ENCODE measurements around the gene ASAP3.

The ASAP3 gene

GRCh38 chr1:23477359-23478144 is 6.4 kb downstream of the ASAP3 start:
- no peak for DNase-seq (ENCODE audit: low spot score)

DNA sequence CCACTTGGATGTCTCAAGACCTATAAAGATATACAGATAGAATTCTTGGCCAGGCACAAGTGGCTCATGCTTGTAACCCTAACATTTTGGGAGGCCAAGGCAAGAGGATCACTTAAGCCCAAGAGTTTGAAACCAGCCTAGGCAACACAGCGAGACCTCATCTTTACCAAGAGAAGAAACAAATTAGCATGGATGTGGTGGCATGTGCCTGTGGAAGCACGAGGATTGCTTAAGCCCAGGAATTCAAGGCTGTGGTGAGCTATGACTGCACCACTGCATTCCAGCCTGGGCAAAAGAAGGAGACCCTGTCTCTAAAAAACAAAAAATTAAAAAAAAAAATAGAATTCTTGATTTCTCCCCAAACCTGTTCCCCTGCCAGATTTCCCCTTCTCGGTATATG is 8.3 kb downstream of the ASAP3 start:
- no peak for DNase-seq (ENCODE audit: low spot score)

- peak; percentile 69 for DNase-seq (ENCODE audit: low spot score)
Measured at GRCh38 chr1:23475134-23475628, 8.8 kb downstream of the ASAP3 start.

DNA sequence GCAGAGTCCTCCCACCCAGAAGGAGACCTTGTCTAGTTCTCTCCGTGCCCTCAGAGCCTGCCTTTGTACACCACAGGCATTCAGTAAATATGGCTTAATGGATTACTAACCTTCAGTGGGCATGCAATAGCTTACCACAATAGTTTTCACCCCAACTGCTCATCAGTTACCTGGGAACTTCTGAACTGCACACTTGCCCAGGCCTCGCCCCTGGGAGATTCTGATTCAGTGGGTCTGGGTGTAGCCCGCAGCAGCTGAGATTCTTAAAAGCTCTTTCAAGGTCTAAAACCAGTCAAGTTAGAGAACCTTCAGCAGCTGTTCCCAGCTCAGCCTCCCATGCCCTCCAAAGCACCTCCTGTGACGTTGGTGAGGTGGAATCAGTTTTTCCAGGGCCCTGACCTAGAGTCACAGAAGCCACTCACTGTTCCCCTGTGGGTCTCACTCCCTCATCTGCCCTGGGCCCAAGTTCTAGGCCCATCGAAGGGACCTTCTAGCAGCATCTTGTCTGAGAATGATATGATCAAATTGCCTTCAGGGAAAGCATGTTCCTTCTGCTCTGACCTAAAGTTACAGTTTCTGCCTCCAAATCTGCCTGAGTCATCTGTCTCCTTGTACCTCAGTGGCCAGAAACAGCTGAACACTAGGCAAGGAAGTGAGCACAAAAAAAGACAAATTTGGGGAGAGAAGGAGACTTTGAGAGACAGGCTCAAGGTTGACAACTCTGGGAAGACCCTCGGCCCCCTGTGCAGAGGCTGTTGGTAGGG is 10.8 kb downstream of the ASAP3 start:
- DNase-seq (ENCODE audit: low spot score), result no peak

GRCh38 chr1:23472351-23473036 is 11.5 kb downstream of the ASAP3 start:
- DNase-seq (ENCODE audit: low spot score), result no peak

- DNase-seq (ENCODE audit: low spot score), result no peak
Measured at GRCh38 chr1:23471473-23472075, 12.4 kb downstream of the ASAP3 start.

DNA sequence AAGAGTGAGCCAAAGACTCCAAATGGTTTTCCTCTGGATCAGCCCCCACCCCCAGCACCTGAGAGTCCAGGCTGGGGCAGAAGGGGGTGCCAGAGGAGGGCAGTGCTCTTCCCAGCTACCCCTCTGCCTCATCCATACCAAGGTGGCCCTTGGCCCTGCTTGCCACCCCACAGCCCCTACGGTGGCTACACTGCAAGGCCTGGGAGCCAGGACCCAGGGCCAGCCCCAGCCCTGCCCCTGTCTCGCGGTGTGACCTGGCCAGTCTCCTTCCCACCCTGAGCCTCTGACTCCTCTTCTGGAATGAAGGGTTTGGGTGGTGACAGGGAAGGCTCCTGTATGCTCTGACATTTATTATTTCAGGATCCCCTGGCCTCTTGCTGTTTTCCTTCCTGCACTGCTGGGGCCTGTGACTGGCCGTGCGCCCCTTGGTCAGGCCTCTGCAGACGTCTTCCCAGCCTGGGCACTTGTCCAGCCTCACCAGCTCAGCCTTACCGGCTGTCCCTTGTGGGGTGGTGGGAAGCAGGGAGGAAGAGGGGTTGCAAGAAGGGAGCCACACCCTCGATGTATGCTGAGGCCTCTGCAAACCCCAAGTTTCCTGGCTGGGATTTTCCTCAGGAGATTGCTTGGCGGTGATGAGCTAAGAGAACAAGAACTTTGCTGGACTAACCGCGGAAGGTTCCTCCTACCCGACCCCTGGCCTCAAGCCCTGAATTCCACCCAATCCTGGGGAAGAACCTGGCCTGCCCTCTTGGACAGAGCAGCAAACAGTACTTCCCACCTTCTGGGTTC is 13.5 kb downstream of the ASAP3 start:
- DNase-seq (ENCODE audit: low spot score), result peak; percentile 14

- no peak for DNase-seq (ENCODE audit: low spot score)
Measured at GRCh38 chr1:23469372-23469982, 14.5 kb downstream of the ASAP3 start.

DNA sequence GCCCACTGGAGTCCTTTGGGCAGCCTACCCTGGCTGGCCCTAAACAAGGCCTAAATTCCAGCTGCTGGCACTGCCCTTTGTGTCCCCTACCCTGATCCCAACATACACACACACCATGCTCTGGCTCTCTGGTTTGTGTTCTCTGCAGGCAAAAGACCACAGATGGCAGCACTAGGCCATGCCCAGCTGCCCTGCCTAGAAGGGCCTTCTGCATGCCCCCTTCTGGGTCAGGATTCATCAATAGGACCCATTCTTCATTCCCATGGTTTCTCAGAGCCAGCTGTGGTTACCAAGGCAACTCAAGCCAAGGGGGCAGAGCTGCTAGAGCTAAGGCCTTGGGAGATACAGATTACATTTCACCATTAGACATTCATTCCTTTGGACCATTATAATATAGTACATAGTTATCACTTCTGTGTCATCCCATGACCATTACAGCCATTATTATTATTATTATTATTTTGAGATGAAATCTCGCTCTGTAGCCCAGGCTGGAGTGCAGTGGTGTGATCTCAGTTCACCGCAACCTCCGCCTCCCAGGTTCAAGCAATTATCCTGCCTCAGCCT is 17.5 kb downstream of the ASAP3 start:
- DNase-seq (ENCODE audit: low spot score), result peak; percentile 91

GRCh38 chr1:23463286-23463685 is 20.7 kb downstream of the ASAP3 start:
- no peak for DNase-seq (ENCODE audit: low spot score)

- no peak for DNase-seq (ENCODE audit: low spot score)
Measured at GRCh38 chr1:23462766-23463165, 21.2 kb downstream of the ASAP3 start.

DNA sequence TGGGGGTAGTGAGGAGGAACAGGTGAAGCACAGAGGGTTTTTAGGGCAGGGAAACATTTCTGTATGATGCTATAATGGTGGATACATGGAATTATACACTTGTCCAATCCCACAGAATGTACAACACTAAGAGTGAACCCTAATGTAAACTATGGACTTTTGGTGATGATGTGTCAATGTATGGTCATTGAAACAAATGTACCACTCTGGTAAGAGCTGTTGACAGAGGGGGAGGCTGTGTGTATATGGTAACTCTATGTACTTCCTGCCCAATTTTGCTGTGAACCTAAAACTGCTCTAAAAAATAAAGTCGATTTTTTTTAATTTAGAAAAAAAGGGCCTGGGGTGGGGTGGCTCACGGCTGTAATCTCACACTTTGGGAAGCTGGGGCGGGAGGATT is 22.9 kb downstream of the ASAP3 start:
- DNase-seq (ENCODE audit: low spot score), result no peak

DNA sequence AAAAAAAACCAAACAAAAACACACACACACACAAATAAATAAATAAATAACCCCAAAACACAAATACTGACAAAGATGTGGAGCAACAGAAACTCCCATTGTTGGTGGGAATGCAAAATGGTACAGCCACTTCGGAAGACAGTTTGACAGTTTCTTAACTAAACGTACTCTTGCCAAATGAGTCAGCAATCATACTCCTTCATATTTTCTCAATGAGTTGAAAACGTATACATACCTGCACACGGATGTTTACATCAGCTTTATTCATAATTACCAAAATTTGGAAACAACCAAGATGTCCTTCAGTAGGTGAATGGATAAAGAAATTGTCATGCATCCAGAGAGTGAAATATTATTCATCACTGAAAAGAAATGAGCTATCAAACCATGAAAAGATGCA is 23.5 kb downstream of the ASAP3 start:
- DNase-seq (ENCODE audit: low spot score), result no peak

- no peak for DNase-seq (ENCODE audit: low spot score)
Measured at GRCh38 chr1:23459338-23459757, 24.6 kb downstream of the ASAP3 start.

GRCh38 chr1:23456226-23456625 is 27.8 kb downstream of the ASAP3 start:
- no peak for DNase-seq (ENCODE audit: low spot score)

DNA sequence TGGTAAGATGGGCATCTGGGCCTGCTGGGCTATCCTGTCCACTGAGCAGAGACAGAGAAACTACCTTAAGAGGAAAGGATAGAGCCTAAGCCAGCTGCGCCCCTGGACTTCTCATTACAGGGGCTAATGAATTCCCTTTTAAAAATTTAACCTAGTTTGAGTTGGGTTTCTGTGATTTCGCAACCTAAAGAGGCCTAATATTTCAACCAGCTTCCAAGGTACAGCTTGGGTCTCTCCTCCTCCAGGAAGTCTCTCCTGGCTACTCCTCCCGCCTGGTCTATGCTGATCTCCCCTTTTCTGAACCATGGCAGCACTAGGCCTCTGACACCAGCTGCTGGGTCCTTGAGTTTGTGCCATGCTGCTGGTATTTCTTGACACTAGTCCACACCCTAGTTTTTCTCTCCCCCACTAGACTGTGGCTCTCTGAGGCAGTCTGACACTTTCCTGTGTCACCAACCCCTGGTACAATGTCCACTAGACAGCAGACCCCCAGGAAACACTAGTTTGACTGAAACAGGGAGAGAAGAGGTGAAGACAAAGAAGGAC is 30.5 kb downstream of the ASAP3 start:
- no peak for DNase-seq (ENCODE audit: low spot score)

DNA sequence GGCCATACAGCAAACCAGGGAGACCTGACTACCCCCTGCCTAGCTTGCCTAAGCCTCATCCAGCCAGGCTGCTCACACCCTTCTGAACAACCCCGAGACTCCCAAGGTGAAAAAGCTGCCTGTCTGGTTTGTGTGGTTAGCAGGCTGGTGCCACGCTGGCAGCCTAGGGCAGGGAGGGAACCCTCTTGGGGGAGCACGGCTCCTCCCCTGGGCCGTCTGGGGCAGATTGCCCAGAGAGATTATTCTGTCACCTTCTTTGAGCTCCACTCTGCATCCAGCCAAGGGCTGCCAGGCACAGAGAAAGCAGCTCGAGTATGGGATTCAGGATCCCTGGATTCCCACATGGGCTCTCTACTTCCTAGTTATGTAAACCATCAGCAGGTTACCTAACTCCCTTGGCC is 32.0 kb downstream of the ASAP3 start:
- DNase-seq (ENCODE audit: low spot score), result no peak

- no peak for DNase-seq (ENCODE audit: low spot score)
Measured at GRCh38 chr1:23451441-23451840, 32.5 kb downstream of the ASAP3 start.

GRCh38 chr1:23450894-23451293 is 33.1 kb downstream of the ASAP3 start:
- no peak for DNase-seq (ENCODE audit: low spot score)

DNA sequence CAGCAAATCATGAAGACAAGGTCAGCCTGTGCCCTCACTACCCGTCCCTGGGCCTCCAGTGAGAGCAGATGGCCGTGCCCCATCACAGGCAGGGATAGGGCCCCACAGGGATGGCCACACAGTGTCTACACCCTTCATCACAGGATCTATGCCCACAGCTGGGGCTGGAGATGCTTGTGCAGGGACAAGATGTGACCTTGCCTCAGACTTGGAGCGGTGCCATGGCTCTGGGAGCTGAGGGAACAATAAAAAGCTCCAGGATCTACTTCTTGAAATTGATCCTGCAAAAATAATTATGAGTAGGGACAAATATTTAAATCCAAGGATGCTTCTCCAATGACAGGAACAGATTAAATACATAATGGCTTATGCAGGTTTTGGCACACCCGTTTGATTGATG is 34.0 kb downstream of the ASAP3 start:
- peak; percentile 13 for DNase-seq (ENCODE audit: low spot score)
